GM12873 (cell line): ENCODE measurements around the gene LRP1B.

Experiments
- TF ChIP-seq, protein P1 (sequence below): IDR thresholded peaks from 2 replicates; pipeline ENCODE4 v1.5.1; 2012; ENCODE audit warnings: low read depth, mild to moderate bottlenecking, moderate library complexity, low read length, control low read depth; ENCODE audit not compliant: insufficient read depth; ENCODE audit errors: missing control alignments

Gene LRP1B

DNA sequence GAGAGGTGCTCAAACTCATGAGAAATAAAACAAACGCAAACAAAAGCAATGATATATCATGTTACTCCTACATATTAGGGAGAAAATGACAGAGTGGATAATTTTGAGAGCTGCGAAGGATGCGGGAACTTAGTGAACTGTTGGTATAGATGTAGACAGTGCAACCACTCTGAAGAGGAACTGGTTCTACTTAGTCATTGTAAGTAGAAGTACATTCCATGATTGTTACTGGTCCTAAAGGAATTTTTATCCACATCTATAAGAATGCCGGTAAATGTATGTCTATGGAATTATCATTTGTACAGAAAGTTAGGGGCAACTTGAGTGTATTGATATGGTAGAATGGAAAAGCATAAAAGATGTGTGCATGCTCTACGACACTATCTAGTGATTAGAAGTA lies 1238.4 kb downstream of the LRP1B start:
- TF ChIP-seq, protein P1, sequence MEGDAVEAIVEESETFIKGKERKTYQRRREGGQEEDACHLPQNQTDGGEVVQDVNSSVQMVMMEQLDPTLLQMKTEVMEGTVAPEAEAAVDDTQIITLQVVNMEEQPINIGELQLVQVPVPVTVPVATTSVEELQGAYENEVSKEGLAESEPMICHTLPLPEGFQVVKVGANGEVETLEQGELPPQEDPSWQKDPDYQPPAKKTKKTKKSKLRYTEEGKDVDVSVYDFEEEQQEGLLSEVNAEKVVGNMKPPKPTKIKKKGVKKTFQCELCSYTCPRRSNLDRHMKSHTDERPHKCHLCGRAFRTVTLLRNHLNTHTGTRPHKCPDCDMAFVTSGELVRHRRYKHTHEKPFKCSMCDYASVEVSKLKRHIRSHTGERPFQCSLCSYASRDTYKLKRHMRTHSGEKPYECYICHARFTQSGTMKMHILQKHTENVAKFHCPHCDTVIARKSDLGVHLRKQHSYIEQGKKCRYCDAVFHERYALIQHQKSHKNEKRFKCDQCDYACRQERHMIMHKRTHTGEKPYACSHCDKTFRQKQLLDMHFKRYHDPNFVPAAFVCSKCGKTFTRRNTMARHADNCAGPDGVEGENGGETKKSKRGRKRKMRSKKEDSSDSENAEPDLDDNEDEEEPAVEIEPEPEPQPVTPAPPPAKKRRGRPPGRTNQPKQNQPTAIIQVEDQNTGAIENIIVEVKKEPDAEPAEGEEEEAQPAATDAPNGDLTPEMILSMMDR: no peak

DNA sequence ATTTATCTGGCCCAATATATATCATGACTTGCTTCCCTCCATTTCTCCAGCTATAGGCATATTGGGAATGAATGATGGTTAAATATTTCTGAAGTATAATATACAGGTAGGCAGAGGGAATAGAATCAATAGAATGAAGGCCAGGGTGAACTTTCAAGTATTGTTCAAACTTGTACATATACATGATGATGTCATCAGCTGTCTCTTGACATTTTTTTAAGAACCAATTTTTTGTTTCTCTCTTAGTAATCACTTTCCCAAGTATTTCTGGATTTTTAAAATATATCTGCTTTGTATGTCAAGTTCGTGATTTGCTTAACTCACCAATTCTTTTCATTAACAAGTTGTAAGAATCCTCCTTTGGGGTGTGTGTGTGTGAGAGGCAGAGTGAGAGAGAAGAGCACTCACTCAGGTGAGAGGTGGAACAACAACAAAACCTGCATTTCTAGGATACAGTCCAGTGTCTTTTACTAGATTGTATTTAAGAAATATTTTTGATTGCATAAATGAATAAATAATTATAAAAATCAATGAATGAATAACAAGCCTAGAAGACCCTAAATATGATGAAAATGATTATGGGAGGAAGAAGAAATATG lies 1239.1 kb downstream of the LRP1B start:
- TF ChIP-seq, protein P1: peak; percentile 22

DNA sequence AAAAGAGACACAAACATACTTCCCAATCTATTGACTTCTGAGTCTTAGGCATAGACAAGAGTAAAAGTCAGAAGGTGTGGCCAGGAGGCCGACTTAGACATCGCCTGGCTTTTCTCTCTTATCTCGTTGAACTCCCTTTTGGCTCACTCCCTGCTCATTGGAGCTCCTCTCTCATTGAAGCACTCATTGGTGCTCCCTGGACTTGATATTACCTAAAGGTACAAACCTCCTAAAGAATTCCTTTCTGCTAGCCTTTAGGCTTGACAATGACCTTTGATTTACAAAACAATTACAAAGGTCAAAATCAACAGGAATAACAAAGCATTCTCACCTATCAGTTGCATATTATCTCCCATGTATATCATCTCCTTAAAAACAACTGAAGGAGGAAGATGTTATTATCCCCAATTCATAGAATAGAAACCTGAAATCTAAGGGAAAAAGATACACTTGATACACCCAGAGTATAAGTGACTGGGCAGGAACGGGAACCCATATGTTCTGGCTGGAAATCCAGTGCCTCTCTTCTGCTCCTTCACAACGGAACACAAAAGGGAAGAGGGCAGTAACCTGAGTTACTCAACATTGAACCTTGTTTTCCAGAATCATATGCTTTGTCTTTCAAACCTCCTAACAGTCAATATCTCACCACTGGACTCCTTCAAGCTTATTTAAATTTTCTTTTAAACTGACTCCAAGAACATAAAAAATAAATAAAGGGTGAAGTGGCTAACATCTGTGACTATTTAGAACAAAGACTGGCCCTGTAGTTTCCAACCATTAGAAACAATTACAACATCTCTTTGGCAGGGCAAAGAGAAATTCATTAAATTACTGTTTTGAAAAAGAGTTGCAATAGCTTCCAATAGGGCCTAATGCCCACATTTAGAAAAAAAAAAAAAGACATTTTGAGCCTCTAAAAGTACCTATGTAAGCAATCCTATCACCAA lies 1247.9 kb downstream of the LRP1B start:
- TF ChIP-seq, protein P1: no peak

DNA sequence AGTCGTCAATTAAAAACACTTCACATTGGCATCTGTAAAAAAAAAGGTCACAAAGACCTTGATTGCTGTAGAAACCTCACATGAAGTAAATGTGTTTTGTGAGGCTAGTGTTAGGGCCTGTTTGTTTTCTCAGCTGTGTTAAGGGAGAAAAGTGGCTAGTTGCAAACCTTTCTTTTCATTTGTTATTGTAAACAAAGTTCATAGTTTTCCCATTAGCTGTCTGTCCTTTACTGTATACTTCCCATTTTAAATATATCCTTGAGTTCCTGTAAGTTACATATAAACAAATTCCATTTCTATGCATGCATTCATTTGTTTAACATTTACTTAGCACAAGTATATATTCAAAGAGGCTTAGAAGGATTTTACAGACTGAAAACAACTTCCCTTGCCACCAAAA lies 1250.2 kb downstream of the LRP1B start:
- TF ChIP-seq, protein P1: no peak

DNA sequence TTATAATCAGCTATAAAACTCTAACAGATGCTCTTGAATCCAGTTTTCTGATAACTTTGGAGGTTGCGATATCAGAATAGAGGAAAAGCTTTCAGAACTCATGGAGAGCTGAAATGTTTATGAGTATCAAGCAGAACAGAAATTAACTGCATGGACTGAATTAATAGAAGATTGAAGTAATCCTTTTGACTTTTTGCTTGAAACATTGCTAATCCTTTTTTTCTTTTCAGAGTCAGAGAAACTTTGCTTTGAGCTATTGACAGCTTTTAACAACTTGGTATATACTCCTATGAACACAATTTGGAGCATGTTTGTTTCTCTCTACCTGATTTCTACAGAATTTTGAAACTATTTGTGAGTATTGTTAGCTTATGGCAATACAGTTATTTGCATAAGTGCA lies 1254.8 kb downstream of the LRP1B start:
- TF ChIP-seq, protein P1: no peak

DNA sequence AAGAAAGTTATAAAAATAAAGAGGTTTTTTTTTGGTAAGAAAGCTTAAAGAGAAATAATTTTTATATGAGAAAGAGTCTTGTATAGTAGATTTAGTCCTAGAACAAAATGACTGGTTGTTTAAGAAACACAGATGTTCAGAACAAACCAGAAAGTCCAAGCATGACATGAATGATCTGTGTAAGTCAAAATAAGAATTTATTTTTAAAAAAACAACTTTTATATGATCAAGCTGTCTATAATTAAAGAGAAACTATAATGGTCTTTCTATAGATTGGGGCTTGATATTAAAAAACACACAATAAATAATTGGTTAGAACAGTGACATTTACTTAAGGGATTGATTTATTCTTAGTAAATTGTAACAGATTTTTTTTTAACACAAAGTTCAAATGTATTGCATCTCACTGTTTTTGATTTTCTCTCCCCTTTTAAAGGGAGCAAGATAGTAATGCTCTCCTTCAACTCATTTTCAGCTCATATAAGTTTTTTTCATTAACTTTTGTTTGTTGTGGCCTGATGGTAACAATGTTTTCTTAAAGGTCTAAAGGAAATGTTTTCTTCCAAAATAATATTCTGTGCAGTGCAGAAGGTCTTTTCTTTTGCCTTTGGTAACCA lies 1256.8 kb downstream of the LRP1B start:
- TF ChIP-seq, protein P1: no peak

DNA sequence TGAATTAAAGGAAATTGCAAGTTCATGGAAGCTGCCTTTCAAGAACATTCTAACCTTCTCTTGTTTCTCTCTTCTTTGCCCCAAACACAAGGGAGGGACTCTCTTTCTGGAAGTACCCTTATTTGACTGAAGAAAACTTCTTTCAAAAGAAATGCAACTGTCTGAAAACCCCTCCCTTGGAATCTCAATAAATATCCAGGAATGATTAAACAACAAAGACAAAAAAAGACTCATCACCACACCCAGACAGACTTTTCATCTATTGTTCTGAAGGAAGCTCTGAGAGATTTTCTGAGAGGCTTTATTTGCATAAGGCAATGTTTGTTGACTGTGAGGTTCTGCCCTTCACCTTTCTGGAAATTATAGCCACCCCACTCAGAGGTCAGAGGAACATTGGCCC lies 1260.9 kb downstream of the LRP1B start:
- TF ChIP-seq, protein P1: no peak
